ES-I3 (cell line): ENCODE data around the gene GAS7.

Experiments used
- H3K36me3 ChIP-seq: 2 replicates; pipeline ENCODE4 v1.6.1; 2013; ENCODE audit warnings: mild to moderate bottlenecking, low read length, control low read depth, moderate library complexity; ENCODE audit not compliant: insufficient read depth
- H3K4me1 ChIP-seq: 2 replicates; pipeline ENCODE4 v1.6.1; 2013; ENCODE audit warnings: mild to moderate bottlenecking, control low read depth, low read length; ENCODE audit not compliant: insufficient read depth
- H3K9ac ChIP-seq: 2 replicates; pipeline ENCODE4 v1.6.1; 2013; ENCODE audit warnings: low read depth, mild to moderate bottlenecking, low read length, moderate library complexity
- H3K9me3 ChIP-seq: 2 replicates; pipeline ENCODE4 v1.6.1; 2013; ENCODE audit warnings: mild to moderate bottlenecking, low read length, moderate library complexity; ENCODE audit not compliant: control insufficient read depth, insufficient read depth

GAS7 gene

GRCh38 chr17:10193632-10194031 lies 4.8 kb downstream of the GAS7 start:
- H3K36me3 ChIP-seq, result no peaks in the 10 kb centered on the region

GRCh38 chr17:10192972-10193371 lies 5.4 kb downstream of the GAS7 start:
- Histone ChIP-seq H3K36me3 (no peaks in the 10 kb centered on the region), H3K9ac (no peak overlapping the region), H3K9me3 (peaks cover 5% of the 10 kb centered on the region), H3K4me1 (no peaks in the 10 kb centered on the region)

More at GRCh38 chr17:10193632-10194031, 4.8 kb downstream of the GAS7 start:
- Histone ChIP-seq H3K9ac (no peak overlapping the region), H3K4me1 (no peaks in the 10 kb centered on the region), H3K9me3 (peaks cover 5% of the 10 kb centered on the region)

- H3K9me3 ChIP-seq, result peaks cover 5% of the 10 kb centered on the region
- no peaks in the 10 kb centered on the region for H3K36me3 ChIP-seq
- H3K9ac ChIP-seq, result no peak overlapping the region
- H3K4me1 ChIP-seq, result no peaks in the 10 kb centered on the region
These were observed 5.9 kb downstream of the GAS7 start for GRCh38 chr17:10192461-10192860.

- Histone ChIP-seq H3K9me3 (no peaks in the 10 kb centered on the region), H3K4me1 (peaks cover 20% of the 10 kb centered on the region; the same call in 1 of the 2 replicates), H3K36me3 (no peaks in the 10 kb centered on the region)
These were observed 10.9 kb downstream of the GAS7 start for GRCh38 chr17:10187456-10187855.

GRCh38 chr17:10186771-10187410 lies 11.5 kb downstream of the GAS7 start:
- Histone ChIP-seq H3K4me1 (peaks cover 21% of the 10 kb centered on the region; the same call in 1 of the 2 replicates), H3K36me3 (no peaks in the 10 kb centered on the region), H3K9me3 (no peaks in the 10 kb centered on the region), H3K9ac (no peak overlapping the region)

More at GRCh38 chr17:10187456-10187855, 10.9 kb downstream of the GAS7 start:
- no peak overlapping the region for H3K9ac ChIP-seq

GRCh38 chr17:10183931-10184930 lies 14.2 kb downstream of the GAS7 start:
- H3K9me3 ChIP-seq, result no peaks in the 10 kb centered on the region
- no peaks in the 10 kb centered on the region for H3K36me3 ChIP-seq
- peak overlapping the region; percentile 7; the same call in 1 of the 2 replicates for H3K9ac ChIP-seq
- H3K4me1 ChIP-seq, result peaks cover 37% of the 10 kb centered on the region; the same call in 1 of the 2 replicates

- Histone ChIP-seq H3K9ac (no peak overlapping the region), H3K9me3 (no peaks in the 10 kb centered on the region), H3K4me1 (peaks cover 41% of the 10 kb centered on the region), H3K36me3 (no peaks in the 10 kb centered on the region)
These were observed 15.6 kb downstream of the GAS7 start for GRCh38 chr17:10182785-10183184.

- peaks cover 40% of the 10 kb centered on the region for H3K4me1 ChIP-seq
These were observed 19.9 kb downstream of the GAS7 start for GRCh38 chr17:10178506-10178991.

GRCh38 chr17:10177913-10178505 lies 20.4 kb downstream of the GAS7 start:
- H3K36me3 ChIP-seq, result no peaks in the 10 kb centered on the region
- H3K9ac ChIP-seq, result peak overlapping the region; percentile 6; the same call in 1 of the 2 replicates
- H3K9me3 ChIP-seq, result no peaks in the 10 kb centered on the region
- H3K4me1 ChIP-seq, result peaks cover 36% of the 10 kb centered on the region

More at GRCh38 chr17:10178506-10178991, 19.9 kb downstream of the GAS7 start:
- peak overlapping the region; percentile 17; the same call in 1 of the 2 replicates for H3K9ac ChIP-seq
- H3K36me3 ChIP-seq, result no peaks in the 10 kb centered on the region
- H3K9me3 ChIP-seq, result no peaks in the 10 kb centered on the region

GRCh38 chr17:10177131-10177912 lies 21.1 kb downstream of the GAS7 start:
- Histone ChIP-seq H3K9ac (no peak overlapping the region), H3K9me3 (no peaks in the 10 kb centered on the region), H3K4me1 (peaks cover 30% of the 10 kb centered on the region), H3K36me3 (no peaks in the 10 kb centered on the region)

- H3K4me1 ChIP-seq, result peaks cover 25% of the 10 kb centered on the region
- no peaks in the 10 kb centered on the region for H3K36me3 ChIP-seq
- H3K9me3 ChIP-seq, result no peaks in the 10 kb centered on the region
- H3K9ac ChIP-seq, result no peak overlapping the region
These were observed 24.5 kb downstream of the GAS7 start for GRCh38 chr17:10173913-10174312.

GRCh38 chr17:10172778-10173177 lies 25.6 kb downstream of the GAS7 start:
- H3K4me1 ChIP-seq, result peaks cover 22% of the 10 kb centered on the region

GRCh38 chr17:10172241-10172741 lies 26.1 kb downstream of the GAS7 start:
- Histone ChIP-seq H3K9ac (no peak overlapping the region), H3K9me3 (no peaks in the 10 kb centered on the region), H3K4me1 (peaks cover 18% of the 10 kb centered on the region), H3K36me3 (no peaks in the 10 kb centered on the region)

More at GRCh38 chr17:10172778-10173177, 25.6 kb downstream of the GAS7 start:
- H3K9me3 ChIP-seq, result no peaks in the 10 kb centered on the region
- H3K36me3 ChIP-seq, result no peaks in the 10 kb centered on the region
- H3K9ac ChIP-seq, result no peak overlapping the region
